HG02852 (cell line): ENCODE data around the gene BTNL9.
"Not testable (repeated sequence)": the region's sequence is repeated elsewhere in the genome, so short reads cannot be mapped to it uniquely, and the experiment has no call there.

ENCODE experiments used
- ATAC-seq: cut with Tn5 transposase; IDR thresholded peaks from one replicate; pipeline ENCODE4 v1.9.1; 2021; ENCODE audit warnings: mild to moderate bottlenecking, moderate library complexity; ENCODE audit not compliant: unreplicated experiment

Gene BTNL9

DNA sequence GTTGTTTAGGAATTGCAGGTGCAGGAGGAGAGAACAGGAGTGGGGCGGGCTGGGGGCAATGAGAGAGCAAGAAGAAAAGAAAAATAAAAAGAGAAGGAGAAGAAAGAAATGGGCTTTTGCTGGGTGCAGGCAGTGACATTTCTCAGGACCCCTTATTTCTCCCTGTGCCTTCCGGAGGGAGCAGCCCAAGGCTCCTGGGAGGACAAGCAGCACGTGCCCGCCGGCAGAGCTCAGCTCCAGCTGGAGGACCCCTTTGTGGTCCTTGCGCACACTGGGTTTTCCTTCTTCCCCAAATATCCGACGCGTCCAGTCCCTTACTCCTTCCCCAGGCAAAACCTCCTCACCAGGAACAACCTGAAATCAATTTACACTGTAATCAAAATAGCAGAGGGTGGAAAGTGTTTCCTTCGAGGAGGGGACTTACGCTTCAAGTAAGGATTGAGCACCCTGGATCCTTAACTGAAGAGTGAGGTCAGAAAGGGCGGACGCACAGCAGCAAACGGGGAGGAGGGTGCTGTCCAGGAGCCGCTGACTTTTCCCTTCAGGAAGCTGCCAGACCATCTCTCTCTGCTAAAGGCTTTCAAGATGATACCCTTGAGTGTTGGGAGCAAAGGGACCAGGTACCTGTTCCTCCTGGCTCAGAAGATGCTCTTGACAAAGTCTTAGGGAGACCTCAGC lies 2.1 kb downstream of the BTNL9 start:
- no peak for ATAC-seq

DNA sequence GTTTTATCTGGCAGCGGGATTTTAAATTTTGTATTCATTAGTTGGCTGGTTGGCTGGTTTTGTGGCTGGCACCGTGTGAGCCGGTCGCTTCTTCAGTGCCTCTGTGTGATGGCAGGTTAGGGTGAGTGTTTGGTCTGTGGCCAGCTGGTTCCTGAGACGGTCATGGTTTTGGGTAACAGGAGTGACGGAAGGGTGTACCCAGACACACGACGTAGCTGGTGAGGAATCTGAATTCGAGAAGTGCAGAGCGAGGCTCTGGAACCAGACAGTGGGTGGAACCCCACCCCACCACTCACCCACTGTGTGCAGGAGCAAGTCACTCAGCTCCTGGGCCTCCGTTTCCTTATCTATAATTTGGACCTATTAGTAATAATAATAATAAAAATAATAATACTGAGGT lies 2.7 kb downstream of the BTNL9 start:
- ATAC-seq, result no peak

DNA sequence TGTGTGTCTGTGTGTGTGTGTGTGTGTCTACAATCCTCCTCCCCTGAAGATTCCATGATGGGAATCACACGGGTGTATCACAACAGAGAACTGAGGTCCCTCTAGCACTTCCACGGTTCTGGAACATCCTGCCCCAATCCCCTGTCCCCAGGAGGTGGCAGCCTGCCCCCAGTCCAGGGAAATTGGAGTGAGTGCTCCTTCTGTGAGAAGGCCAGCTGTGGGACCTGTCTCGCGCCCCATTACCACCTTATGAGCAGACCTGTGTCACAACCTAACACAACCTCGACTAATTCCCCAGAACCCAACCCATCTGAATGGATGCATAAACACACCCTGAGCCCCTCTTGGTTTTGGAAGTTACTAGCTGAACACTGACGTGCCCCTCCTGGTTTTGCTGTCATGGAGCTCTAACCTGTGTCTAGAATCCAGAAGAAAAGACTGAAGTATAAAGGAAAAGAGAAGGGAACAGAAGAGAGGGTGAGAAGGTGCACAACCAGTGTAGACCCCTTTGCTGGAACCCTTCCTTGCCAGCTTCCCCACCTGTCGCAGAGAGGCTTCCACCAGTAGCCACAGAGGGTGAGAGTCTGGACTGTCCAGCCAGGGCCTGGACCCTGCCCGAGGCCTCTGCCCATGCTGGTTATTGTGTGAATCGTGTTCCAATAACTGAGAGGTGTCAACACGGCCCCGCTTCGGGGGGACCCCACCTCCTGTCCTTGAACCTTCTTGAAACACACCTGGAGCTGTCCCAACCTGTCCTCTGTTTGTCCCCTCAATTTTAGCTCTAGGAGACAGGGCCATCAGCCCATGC lies 3.4 kb downstream of the BTNL9 start:
- no peak for ATAC-seq

DNA sequence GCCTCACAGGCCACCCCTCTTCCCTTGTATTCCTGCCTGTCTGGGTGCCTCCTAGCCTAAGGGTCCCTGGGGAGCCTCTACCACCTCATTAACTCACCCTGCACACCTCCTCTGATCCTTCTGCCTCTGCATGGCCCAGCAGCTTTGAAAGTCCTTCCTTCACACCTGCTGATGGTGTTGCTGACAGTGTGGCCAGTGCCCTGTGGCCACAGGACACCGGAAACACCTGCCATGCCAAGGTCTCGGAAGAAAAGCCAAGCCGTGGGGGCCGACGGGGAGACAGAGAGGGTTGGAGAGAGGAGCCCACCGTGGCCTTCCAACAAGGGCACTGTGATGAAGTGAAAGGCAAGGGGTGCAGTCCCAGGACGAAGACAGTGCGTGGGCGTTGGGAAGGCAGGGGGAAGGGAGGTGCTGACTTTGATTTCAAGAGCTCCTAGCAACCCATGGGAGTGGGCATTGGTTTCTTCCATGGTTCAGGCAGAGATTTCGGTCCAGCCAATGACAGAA lies 4.1 kb downstream of the BTNL9 start:
- no peak for ATAC-seq

DNA sequence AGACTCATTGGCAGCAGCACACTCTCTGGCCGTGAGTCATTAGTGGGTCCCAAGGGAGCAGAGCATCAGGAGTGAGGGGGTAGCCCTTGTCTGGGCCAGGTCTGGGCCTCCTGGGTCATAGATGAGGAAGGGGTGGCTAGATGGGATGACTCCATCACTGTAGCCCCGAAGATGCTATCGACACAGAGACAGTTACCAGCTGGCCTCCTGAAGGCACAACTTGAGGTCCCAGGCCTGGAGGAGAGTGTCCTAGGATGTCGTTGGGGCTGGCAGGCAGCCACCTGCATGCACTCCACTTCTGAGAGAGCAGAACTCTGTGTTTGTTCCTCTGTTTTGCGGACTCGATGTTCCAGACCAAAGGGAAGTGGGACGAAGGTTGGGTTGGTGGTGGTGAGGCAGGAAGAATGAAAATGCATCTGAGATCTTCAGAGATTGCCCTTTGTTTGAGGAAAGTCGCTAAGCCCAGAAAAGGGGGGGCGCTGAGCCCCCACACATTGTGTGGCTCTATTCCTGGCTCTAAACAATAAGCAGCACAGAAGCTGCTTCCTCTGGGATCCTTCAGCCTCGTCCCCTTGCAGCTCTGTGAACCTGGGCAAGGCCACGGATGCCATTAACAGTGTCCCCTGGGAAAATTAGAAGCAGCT lies 4.7 kb downstream of the BTNL9 start:
- no peak for ATAC-seq

DNA sequence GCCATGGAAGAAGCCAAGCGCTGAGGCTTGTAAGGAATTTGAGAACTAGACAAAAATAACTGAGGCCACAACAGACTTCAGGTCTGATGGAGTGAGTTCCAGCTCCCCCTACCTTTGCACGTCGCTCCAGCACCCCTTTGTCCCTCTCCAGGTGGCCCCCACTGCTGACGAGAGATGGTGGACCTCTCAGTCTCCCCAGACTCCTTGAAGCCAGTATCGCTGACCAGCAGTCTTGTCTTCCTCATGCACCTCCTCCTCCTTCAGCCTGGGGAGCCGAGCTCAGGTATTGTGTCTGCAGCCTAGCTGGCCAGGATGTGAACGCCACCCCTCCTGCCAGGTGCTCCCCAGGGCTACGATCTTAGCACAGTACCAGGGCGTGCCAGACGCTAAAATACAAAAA lies 5.2 kb downstream of the BTNL9 start:
- ATAC-seq, result no peak

DNA sequence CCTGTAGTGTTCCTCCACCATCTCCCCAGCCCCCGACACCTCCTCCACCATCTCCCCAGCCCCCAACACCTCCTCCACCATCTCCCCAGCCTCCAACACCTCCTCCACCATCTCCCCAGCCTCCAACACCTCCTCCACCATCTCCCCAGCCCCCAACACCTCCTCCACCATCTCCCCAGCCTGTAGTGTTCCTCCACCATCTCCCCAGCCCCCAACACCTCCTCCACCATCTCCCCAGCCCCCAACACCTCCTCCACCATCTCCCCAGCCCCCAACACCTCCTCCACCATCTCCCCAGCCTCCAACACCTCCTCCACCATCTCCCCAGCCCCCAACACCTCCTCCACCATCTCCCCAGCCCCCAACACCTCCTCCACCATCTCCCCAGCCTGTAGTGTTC lies 5.8 kb downstream of the BTNL9 start:
- not testable (repeated sequence) for ATAC-seq

DNA sequence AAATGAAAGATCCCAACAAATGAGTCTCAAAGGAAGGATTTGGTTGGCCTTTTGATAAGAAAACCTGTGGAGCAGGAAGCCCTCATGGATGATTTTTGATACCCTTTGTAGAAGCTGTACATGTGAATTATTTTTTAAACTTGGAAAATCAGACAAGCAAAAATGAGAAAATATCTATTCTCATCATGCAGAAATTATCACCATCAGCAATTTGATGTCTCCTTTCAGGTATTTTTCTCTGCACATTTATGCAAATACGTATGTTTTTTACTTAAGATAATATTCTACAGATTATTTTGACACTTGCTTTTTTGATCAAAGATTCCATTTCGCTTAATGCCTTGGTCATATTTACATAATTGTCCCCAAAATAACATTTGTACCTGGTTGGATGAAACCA lies 7.2 kb downstream of the BTNL9 start:
- ATAC-seq, result no peak

DNA sequence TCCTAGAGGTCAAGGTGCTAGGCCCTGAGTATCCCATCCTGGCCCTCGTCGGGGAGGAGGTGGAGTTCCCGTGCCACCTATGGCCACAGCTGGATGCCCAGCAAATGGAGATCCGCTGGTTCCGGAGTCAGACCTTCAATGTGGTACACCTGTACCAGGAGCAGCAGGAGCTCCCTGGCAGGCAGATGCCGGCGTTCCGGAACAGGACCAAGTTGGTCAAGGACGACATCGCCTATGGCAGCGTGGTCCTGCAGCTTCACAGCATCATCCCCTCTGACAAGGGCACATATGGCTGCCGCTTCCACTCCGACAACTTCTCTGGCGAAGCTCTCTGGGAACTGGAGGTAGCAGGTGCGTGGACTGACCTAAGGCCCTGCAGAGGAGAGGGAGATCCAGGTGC lies 7.9 kb downstream of the BTNL9 start:
- ATAC-seq, result no peak

DNA sequence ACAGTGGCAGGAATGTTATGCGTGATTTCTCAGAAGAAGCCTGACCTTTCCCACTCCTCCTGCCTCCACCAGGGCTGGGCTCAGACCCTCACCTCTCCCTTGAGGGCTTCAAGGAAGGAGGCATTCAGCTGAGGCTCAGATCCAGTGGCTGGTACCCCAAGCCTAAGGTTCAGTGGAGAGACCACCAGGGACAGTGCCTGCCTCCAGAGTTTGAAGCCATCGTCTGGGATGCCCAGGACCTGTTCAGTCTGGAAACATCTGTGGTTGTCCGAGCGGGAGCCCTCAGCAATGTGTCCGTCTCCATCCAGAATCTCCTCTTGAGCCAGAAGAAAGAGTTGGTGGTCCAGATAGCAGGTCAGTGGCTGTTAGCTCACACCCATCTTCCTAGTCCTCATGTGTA lies 9.9 kb downstream of the BTNL9 start:
- no peak for ATAC-seq

DNA sequence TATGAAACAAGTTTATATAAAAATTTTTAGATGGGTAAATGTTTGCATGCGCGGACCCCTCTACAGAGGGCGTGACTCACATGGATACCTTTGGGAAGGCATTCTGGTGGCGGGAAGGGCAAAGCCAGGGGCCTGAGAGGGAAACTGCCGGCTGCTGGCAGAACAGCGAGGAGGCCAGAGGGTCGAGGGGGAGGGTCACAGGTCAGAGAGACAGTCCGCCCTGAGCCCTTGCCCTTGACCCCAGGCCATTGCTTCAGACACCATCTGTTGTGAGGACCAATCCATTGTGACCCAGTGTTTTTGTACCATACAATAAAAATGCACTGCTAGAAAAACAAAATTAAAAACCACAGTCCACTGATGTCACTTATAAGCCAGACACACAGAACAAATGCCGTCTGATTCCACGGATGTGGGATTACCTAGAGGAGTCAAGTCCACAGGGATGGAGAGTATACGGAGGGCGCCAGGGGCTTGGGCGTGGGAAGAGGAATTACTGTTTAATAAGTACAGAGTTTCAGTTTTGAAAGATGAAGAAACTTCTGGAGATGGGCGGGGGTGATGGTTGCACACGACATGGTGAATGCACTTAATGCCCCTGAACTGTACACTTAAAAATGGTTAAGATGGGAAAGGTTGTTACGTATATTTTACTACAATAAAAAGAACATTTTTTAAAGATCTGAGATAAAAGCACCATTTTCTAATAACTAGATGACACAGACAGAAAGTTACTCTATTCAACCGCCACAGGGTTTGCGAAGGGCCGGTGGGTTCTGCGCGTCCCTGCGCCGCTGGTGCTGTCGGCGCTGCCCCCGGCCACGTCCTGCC lies 12.0 kb downstream of the BTNL9 start:
- no peak for ATAC-seq

DNA sequence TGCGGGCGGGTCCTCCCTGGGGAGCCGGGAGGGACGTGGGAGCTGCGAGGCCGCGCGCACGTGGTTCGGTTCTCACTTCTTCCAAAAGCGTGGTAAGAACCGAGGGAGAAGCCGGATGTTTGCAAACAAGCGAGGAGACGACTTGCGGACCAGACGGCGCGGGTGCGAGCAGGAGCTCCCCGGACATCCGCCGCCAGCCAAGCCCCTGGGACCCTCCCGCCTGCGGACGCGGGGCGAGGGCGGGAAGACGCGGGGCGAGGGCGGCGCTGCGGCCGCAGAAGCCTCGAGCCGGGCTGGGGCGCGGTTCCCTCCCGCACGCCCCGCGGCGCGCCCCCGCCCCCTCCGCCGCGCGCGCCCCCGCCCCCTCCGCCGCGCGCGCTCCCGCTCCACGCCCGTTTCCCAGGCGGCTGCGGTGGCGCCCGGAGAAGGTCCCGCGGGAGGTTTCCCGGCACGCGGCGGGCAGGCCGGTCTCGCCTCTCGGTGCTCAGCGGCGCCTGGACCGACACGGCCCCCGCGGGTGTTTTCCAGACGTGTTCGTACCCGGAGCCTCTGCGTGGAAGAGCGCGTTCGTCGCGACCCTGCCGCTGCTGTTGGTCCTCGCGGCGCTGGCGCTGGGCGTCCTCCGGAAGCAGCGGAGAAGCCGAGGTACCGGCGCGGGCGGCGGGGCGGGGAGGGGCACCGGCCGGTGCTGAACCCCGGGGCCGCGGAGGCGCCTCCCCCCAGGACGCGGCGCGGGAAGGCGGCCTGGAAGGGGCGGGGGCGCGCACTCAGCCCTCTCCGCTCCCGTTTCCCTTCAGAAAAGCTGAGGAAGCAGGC lies 12.8 kb downstream of the BTNL9 start:
- ATAC-seq, result no peak

DNA sequence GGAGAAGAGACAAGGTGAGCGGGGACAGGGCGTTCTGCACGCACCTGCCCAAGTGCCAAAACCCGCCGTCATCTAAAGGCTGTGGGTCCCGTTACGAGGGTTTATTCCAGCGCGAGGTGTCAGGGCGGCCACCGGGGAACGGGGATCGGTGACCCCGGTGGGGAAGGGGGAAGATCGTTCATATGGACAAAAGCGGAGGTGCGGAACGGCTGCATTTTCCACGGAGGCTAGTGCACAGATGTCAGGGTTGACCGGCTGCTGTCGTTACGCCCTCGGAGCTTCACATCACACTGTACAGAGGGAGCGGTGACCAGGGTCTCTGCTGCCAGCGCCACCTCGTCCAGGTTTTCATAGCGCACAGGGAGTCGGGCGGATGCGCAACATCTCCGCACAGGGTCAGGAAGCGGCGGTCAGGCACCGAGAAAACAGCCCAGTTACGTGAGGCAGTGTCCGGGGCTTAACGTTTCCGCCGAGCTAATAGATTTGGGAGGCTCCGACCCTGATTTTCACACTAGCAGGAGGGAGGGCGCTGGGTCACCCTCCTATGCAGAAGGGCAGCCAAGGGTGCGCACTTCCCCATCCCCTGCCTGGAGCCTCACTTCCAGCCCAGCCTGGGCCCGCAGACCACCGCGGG lies 13.5 kb downstream of the BTNL9 start:
- ATAC-seq, result no peak

DNA sequence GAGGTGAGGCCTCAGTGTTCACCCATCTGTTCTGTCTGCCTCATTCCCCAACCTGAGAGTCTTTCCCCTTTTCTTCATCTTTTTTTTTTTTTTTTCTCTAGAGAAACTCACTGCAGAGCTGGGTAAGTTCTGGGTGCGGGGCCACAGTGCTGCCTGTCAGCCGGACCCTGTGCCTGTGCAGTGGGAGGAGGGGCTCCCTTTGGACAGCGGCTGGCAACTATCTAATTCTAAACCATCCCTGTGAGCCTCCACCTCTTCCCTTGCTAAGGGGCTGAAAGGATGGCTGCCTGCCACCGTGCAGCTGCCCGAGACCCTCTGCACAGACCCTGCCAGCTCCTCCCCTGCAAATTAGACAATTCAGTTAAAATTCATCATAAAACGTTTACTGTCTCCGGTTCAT lies 14.1 kb downstream of the BTNL9 start:
- ATAC-seq, result no peak

DNA sequence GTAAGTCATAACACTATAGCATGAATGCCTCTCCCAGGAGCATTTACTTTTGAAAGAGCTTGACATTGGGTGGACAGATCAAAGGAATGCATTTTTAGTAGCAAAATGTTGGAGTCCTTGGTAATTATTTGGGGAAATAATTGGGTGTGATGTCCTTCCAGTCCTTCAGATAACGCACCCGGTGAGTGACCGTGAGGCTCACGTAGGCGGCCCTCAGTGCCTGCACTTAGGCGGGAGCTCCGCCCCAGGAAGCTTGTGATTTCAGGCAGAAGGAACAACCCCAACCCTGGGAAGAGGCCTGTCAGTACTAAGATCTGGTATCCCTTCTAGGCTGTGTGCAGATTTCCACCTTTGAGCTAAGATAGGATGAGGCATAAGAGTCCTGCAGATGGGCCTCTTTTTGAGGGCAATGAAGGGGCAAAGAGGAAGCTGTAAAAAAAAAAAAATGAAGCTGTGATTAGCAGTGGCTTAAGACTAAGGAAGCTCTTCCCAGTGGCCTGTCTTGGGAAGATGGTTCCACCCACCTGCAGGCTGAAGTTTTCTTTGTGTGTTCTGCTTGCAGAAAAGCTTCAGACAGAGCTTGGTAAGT lies 14.9 kb downstream of the BTNL9 start:
- no peak for ATAC-seq

DNA sequence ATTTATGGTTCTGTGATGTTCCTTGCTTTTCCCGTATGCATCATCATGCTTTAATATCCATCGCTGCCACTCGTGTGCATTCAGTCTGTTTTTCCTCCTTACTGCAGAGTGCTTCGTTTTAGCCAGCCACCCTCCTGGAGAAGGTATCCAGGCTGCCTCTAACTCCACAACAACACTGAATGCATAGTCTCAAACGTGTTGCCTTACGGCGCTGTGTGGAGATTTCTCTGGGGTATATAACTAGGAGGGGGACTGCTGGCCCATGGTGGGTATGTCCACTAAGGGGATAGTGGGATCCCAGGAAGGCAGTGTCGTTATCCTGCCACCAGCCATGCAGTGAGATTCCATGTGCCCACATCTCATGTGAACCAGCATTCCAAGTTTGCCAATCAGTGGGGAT lies 16.4 kb downstream of the BTNL9 start:
- ATAC-seq, result no peak

DNA sequence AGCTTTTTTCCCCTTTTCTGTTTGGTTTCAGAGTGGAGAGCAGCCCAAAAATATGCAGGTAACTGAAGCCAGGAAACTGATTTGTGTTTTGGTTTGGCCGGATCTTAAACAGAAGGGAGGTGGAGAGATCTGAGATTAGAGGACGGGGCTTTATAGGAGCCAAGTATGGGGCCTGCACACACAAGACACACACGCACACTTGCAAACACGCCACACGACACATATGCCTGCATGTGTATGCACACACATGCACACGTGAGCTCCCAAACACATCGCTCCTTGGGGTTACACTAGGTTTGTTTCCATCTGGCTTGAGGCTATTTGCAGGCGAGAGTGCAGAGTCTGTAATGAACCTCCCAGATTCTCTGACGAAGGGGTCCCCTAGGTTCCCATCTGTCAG lies 18.3 kb downstream of the BTNL9 start:
- no peak for ATAC-seq

DNA sequence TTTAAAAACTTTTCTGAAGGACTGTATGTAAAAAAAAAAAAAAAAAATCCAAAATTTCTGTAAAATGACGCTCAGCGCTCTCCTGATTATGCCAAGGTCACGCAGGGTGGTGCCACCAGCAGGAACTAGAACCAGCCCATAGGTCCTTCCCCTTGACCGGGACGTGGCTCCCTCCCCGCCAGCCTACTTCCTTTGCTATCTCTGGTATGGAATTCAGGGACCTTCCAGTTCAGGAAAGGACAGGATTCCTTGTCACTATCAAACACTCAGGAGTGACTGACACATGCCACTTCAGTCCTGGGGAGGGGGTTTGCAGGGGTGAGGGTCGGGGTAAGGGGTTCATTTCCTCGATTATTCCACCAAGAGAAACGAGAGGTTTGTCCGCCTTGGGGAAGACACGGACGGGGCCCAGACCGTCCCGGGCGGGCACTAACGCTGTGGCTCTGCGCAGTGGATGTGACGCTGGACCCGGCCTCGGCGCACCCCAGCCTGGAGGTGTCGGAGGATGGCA lies 18.8 kb downstream of the BTNL9 start:
- ATAC-seq, result no peak
